ENCODE measurements around the gene HS1BP3. TPM values are rescaled to one million over a fixed set of nuclear protein-coding genes. Genes with fewer than 3 reads are reported as not detected.

The HS1BP3 gene
- total and polyA plus RNA-seq, 2 of the 13 experiments (the other 11 are each of a cell fraction or from before 2014, with no cell fraction given) = 15.2 to 22.0 TPM

DNA sequence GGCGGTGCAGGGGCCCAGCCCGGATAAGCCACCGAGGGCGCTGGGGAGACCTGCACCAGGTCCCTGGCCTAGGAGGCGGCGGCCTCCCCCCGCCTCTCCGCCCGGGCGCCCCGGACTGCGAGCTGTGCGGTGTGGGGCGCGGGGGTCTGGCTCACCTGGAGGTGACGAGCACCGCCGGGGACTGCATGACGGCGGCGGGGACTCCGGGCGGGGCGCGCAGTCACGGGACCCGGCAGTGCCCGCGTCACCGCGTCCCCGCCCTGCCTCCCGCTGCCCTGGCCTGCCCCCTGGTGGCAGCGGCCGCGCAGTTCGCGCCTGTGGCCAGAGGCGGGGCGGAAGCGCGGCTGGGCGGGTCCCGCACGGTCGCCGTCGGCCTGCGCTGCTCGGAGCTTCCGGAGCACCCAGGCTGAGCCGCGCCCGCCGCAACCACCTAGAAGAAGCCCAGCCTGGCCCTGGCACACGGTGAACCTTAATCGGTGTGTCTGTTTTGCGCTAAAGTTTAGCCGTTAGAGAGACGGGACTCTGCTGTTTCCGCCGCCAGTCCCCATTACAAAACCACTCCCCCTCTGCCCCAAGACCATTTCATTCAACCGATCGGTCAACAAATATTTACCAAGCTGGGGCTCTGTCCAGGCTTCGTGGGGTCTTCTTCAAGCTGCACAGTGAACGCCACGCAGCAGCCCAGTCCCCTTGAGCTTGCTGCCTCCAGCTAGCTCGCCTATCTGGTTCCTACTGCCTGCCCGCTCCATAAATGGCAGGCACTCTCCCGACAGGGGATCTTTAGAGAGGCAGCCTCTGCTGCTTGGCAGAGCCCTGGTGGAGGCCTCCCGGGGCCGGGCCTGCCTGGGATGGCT is at the start of gene HS1BP3 (continued):
- TF ChIP-seq, protein P1, sequence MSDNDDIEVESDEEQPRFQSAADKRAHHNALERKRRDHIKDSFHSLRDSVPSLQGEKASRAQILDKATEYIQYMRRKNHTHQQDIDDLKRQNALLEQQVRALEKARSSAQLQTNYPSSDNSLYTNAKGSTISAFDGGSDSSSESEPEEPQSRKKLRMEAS (IDR thresholded peaks at IDR 0.05) = peak; percentile 82
- TF ChIP-seq FOXJ3 (CRISPR knock-in tag; IDR thresholded peaks at IDR 0.05; ENCODE audit: borderline replicate concordance) (no peak), RXRB (CRISPR knock-in tag; IDR thresholded peaks at IDR 0.05; ENCODE audit: borderline replicate concordance) (peak; percentile 46; the same call in 1 of the 2 replicates), KLF11 (CRISPR knock-in tag; IDR thresholded peaks at IDR 0.05) (no peak), ZNF510 (CRISPR knock-in tag; IDR thresholded peaks at IDR 0.05; ENCODE audit: low read depth) (no peak; the same call in 1 of the 2 replicates), ZKSCAN1 (IDR thresholded peaks at IDR 0.05; ENCODE audit: low read length) (no peak), CAMTA2 (CRISPR knock-in tag; IDR thresholded peaks at IDR 0.05; ENCODE audit: borderline replicate concordance) (no peak; the same call in none of the 2 replicates), BRD4 (CRISPR knock-in tag; IDR thresholded peaks at IDR 0.05) (peak; percentile 67; the same call in 1 of the 2 replicates), DR1 (CRISPR knock-in tag; IDR thresholded peaks at IDR 0.05) (no peak), YEATS2 (CRISPR knock-in tag; IDR thresholded peaks at IDR 0.05; ENCODE audit: borderline replicate concordance) (no peak), ZNF205 (CRISPR knock-in tag; IDR thresholded peaks at IDR 0.05) (peak; percentile 66; the same call in 1 of the 2 replicates), SRSF1 (optimal IDR thresholded peaks at IDR 0.05; ENCODE audit: low read depth, low read length) (no peak), ATRX (CRISPR knock-in tag; IDR thresholded peaks at IDR 0.05; ENCODE audit: borderline replicate concordance) (no peak), CC2D1A (CRISPR knock-in tag; IDR thresholded peaks at IDR 0.05) (no peak), ATM (IDR thresholded peaks at IDR 0.05; ENCODE audit: borderline replicate concordance) (no peak), PTBP1 (IDR thresholded peaks at IDR 0.05; ENCODE audit: low read depth, low read length, poor library complexity, severe bottlenecking) (no peak), ZNF232 (CRISPR knock-in tag; IDR thresholded peaks at IDR 0.05; ENCODE audit: borderline replicate concordance) (peak; percentile 63), ZNF124 (CRISPR knock-in tag; IDR thresholded peaks at IDR 0.05) (peak; percentile 90), XRCC5 (optimal IDR thresholded peaks at IDR 0.05; ENCODE audit: low read length) (peak; percentile 97)
- TF ChIP-seq, protein P2, sequence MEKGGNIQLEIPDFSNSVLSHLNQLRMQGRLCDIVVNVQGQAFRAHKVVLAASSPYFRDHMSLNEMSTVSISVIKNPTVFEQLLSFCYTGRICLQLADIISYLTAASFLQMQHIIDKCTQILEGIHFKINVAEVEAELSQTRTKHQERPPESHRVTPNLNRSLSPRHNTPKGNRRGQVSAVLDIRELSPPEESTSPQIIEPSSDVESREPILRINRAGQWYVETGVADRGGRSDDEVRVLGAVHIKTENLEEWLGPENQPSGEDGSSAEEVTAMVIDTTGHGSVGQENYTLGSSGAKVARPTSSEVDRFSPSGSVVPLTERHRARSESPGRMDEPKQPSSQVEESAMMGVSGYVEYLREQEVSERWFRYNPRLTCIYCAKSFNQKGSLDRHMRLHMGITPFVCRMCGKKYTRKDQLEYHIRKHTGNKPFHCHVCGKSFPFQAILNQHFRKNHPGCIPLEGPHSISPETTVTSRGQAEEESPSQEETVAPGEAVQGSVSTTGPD (CRISPR knock-in tag; IDR thresholded peaks at IDR 0.05) = no peak
- TF ChIP-seq, protein P3, sequence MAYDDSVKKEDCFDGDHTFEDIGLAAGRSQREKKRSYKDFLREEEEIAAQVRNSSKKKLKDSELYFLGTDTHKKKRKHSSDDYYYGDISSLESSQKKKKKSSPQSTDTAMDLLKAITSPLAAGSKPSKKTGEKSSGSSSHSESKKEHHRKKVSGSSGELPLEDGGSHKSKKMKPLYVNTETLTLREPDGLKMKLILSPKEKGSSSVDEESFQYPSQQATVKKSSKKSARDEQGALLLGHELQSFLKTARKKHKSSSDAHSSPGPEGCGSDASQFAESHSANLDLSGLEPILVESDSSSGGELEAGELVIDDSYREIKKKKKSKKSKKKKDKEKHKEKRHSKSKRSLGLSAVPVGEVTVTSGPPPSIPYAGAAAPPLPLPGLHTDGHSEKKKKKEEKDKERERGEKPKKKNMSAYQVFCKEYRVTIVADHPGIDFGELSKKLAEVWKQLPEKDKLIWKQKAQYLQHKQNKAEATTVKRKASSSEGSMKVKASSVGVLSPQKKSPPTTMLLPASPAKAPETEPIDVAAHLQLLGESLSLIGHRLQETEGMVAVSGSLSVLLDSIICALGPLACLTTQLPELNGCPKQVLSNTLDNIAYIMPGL (CRISPR knock-in tag; IDR thresholded peaks at IDR 0.05; ENCODE audit: borderline replicate concordance in 1 of 2, low read depth in 1 of 2) = peak; percentile 90 to 99; a peak in 3 of 4 replicates
- TF ChIP-seq, protein P4, sequence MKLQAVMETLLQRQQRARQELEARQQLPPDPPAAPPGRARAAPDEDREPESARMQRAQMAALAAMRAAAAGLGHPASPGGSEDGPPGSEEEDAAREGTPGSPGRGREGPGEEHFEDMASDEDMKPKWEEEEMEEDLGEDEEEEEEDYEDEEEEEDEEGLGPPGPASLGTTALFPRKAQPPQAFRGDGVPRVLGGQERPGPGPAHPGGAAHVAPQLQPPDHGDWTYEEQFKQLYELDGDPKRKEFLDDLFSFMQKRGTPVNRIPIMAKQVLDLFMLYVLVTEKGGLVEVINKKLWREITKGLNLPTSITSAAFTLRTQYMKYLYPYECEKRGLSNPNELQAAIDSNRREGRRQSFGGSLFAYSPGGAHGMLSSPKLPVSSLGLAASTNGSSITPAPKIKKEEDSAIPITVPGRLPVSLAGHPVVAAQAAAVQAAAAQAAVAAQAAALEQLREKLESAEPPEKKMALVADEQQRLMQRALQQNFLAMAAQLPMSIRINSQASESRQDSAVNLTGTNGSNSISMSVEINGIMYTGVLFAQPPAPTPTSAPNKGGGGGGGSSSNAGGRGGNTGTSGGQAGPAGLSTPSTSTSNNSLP (IDR thresholded peaks at IDR 0.05; ENCODE audit: low read depth, low read length) = no peak
- TF ChIP-seq, protein P5, sequence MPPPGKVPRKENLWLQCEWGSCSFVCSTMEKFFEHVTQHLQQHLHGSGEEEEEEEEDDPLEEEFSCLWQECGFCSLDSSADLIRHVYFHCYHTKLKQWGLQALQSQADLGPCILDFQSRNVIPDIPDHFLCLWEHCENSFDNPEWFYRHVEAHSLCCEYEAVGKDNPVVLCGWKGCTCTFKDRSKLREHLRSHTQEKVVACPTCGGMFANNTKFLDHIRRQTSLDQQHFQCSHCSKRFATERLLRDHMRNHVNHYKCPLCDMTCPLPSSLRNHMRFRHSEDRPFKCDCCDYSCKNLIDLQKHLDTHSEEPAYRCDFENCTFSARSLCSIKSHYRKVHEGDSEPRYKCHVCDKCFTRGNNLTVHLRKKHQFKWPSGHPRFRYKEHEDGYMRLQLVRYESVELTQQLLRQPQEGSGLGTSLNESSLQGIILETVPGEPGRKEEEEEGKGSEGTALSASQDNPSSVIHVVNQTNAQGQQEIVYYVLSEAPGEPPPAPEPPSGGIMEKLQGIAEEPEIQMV (CRISPR knock-in tag; IDR thresholded peaks at IDR 0.05; ENCODE audit: low read depth) = peak; percentile 81

All from HepG2 (cell line).